ENCODE results near the gene CD47. TPM values are rescaled to one million over a fixed set of nuclear protein-coding genes. Genes with fewer than 3 reads are reported as not detected.

CD47 gene
- total RNA-seq, 6 donors from 2014 or later, result 79.6 to 352 (median 229) TPM

DNA sequence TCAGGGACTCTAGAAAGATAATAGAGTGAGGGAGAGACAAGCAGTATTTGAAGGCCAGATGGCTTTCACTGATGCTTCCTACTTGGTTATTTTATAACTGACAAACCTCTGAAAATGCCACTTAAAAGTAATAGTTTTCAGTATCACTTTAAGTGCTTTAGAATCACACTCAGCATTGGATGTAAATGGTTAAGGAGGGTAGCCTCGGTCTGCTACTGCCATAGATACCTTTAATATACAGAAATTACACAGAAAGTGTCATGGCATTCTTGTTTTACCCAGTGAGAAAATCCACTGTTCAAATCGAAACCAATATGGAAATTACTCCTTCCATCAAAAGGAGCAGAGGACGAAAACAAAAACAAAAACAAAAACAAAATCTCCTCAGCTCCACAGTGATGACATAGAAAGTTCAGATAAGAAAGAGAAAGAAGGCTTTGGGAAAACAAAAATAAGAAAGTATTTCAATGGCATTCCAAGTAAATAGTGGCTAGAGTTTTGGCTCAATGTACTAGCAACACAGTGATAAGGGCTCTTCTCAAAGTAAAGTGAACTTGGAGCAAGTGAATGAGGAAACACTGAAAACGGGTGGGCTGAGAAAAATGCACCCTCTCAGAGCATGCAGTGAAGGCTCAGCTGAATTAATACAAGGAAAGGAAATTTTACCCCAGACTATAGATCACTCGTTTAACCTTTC is 43.2 kb upstream of the CD47 start:
- Histone ChIP-seq H3K4me1 (peaks cover 21 to 35% (median 22%) of the 10 kb centered on the region in 4 donors), H3K27ac (peak overlapping the region; percentile 53 to 69 (median 58)), H3K36me3 (no peaks in the 10 kb centered on the region), H3K27me3 (no peaks in the 10 kb centered on the region), H3K9me3 (no peaks in the 10 kb centered on the region), H3K4me3 (no peak overlapping the region)
- ATAC-seq (ENCODE audit: low FRiP score in 2 of 2) (peak in 1 of 2 donors; percentile 25), DNase-seq (no peak)
- no peak for TF ChIP-seq POLR2A (IDR thresholded peaks at IDR 0.05)
- TF ChIP-seq POLR2AphosphoS5 (IDR thresholded peaks at IDR 0.05), result no peak
- no peak for TF ChIP-seq EP300 (IDR thresholded peaks at IDR 0.05)
- no peak for TF ChIP-seq CTCF (IDR thresholded peaks at IDR 0.05)
- 57 to 60% methylated on average over 5 of the region's 5 CpGs for WGBS, 2 donors

GRCh38 chr3:108133048-108133369 is 42.2 kb upstream of the CD47 start:
- Histone ChIP-seq H3K9me3 (no peaks in the 10 kb centered on the region), H3K27me3 (no peaks in the 10 kb centered on the region), H3K4me3 (no peak overlapping the region), H3K36me3 (no peaks in the 10 kb centered on the region), H3K27ac (peak overlapping the region; percentile 53 to 69 (median 58)), H3K4me1 (peaks cover 21 to 35% (median 22%) of the 10 kb centered on the region in 4 donors)
- ATAC-seq (ENCODE audit: low FRiP score in 2 of 2) (no peak), DNase-seq (no peak)
- no peak for TF ChIP-seq CTCF (IDR thresholded peaks at IDR 0.05)
- no peak for TF ChIP-seq POLR2A (IDR thresholded peaks at IDR 0.05)
- no peak for TF ChIP-seq EP300 (IDR thresholded peaks at IDR 0.05)
- no peak for TF ChIP-seq POLR2AphosphoS5 (IDR thresholded peaks at IDR 0.05)

DNA sequence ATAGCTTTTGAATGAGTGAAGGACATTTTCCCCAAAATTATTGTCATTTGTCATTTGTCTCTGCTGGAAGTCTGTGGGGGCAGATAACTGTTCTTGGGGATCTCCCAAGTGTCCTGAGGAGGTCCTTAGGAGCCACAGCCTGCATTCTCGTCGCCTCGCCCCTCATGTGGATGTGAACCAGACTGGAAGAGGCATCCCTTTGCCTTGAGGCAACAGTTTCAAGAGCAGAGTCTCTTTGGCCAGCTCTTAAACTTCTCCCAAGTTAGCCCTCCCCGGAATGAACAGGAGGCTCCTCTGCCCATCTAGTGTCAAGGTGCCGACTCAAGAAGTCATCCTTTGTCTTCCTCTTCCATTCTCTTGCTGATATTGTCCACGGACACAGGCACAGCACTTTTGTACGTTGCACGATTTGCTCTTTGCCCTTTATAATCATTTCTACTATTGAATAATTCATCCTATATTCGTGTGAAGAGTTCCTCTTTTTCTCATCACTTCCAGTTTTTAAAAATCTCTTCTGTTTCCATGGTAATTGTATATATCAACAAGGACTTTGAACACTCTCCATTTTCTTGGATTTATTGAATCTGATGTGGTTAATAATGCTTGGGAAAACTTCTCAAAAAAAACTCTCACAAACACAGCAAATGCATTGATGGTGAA is 40.8 kb upstream of the CD47 start:
- Histone ChIP-seq H3K36me3 (no peaks in the 10 kb centered on the region), H3K27ac (peak overlapping the region; percentile 53 to 69 (median 58)), H3K4me1 (peaks cover 26 to 42% (median 29%) of the 10 kb centered on the region in 4 donors), H3K4me3 (no peak overlapping the region), H3K27me3 (no peaks in the 10 kb centered on the region), H3K9me3 (no peaks in the 10 kb centered on the region)
- no peak for DNase-seq
- TF ChIP-seq CTCF (IDR thresholded peaks at IDR 0.05), result no peak
- peak in 1 of 2 donors; percentile 44 for ATAC-seq (ENCODE audit: low FRiP score in 2 of 2)
- 73 to 82% methylated on average over 9 of the region's 9 CpGs for WGBS, 2 donors

DNA sequence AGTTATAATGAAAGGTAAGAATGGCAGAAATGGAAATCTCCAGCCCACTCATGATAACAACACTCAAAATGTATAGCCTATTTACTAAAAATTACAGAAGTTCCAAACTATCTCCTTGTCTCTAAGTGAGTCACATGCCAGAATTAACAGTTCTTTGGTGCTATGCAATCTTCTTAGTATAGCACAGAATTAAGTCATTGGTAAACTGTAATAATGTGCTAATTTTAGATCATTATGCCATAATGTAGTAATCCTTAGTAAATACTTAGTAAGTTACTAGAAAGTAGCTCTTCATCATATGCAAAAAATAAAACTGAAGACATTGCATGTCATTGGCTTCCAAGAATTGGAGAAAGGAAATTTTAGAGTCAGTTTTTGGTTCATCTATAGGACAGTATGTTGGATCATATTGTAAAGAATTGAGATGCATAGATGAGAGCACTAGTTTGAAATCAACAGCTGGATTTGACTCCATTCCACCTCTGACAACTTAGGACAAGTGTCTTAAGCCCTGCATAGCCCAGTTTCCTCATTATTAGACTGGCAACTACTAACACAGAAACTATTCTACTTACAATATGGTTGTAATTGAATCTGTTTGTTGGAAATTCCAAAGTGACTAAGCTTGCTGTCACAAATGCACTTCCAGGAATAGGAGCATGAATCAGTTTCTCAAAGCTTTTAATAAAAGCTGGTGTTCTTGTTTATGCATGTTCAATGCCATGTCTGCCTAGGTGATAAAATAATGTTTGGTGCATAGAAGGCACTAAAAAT is 40.1 kb upstream of the CD47 start:
- Histone ChIP-seq H3K36me3 (no peaks in the 10 kb centered on the region), H3K27ac (peak overlapping the region in 1 of 4 donors; percentile 58), H3K9me3 (no peaks in the 10 kb centered on the region), H3K27me3 (no peaks in the 10 kb centered on the region), H3K4me3 (no peak overlapping the region), H3K4me1 (peaks cover 26 to 42% (median 29%) of the 10 kb centered on the region in 4 donors)
- peak in 1 of 2 donors; percentile 18 for ATAC-seq (ENCODE audit: low FRiP score in 2 of 2)
- DNase-seq, result no peak
- TF ChIP-seq POLR2A (IDR thresholded peaks at IDR 0.05) (no peak), CTCF (IDR thresholded peaks at IDR 0.05) (no peak), EP300 (IDR thresholded peaks at IDR 0.05) (no peak), POLR2AphosphoS5 (IDR thresholded peaks at IDR 0.05) (peak in 1 of 2 donors; percentile 20)
